ENCODE measurements around the gene RNF5. TPM values are rescaled to one million over a fixed set of nuclear protein-coding genes. Genes with fewer than 3 reads are reported as not detected.

Gene RNF5
- total and polyA plus RNA-seq, 2 of the 4 experiments (the other 2 are of a cell fraction): 18.8 to 41.4 TPM

GRCh38 chr6:32189742-32190053 lies 11.5 kb downstream of the RNF5 start:
- Histone ChIP-seq H3K4me2 (ENCODE audit: low read depth, low read length) (peak overlapping the region; percentile 85), H4K20me1 (ENCODE audit: insufficient read depth, low read length) (no peaks in the 10 kb centered on the region), H3K18ac (ENCODE audit: low read depth, low read length) (peak overlapping the region; percentile 68; the same call in 1 of the 2 replicates), H3K9me3 (ENCODE audit: control insufficient read depth, insufficient read depth, low read length) (no peaks in the 10 kb centered on the region), H3K36me3 (ENCODE audit: control insufficient read depth, insufficient read depth, low read length) (peaks cover 18% of the 10 kb centered on the region), H2AFZ (replicated peaks; ENCODE audit: low read length, poor library complexity) (no peak overlapping the region), H2BK120ac (ENCODE audit: low read depth, low read length) (0 out of 2 replicates have a peak overlapping the region, but pooled peaks have one; percentile 72), H3K27ac (ENCODE audit: insufficient read depth, low read length) (peak overlapping the region; percentile 91), H3K4me3 (ENCODE audit: insufficient read depth, low read depth, low read length) (peak overlapping the region; percentile 75), H2AK5ac (ENCODE audit: low read depth, low read length) (peak overlapping the region; percentile 99; the same call in 1 of the 2 replicates), H4K91ac (ENCODE audit: insufficient read depth, low read depth, low read length) (peak overlapping the region; percentile 96; the same call in 1 of the 2 replicates), H4K8ac (ENCODE audit: low read depth in 2 of 2, low read length in 2 of 2) (peak overlapping the region; percentile 76 to 87; a peak in 3 of 4 replicates), H3K56ac (ENCODE audit: extremely low read depth, insufficient read depth, low read length) (peak overlapping the region; percentile 98; the same call in 1 of the 2 replicates), H3K9ac (ENCODE audit: low read depth, low read length) (peak overlapping the region; percentile 99), H3K14ac (replicated peaks; ENCODE audit: low read depth, low read length) (peak overlapping the region; percentile 99), H2BK5ac (ENCODE audit: low read depth, low read length, poor library complexity, severe bottlenecking) (peak overlapping the region; percentile 83), H4K5ac (ENCODE audit: low read depth, low read length) (peak overlapping the region; percentile 65), H3K79me1 (ENCODE audit: low read depth in 1 of 2, low read length in 2 of 2) (peaks cover 21 to 64% of the 10 kb centered on the region in 2 experiments), H2BK20ac (ENCODE audit: low read depth, low read length) (no peak overlapping the region), H3K4me1 (ENCODE audit: control insufficient read depth, insufficient read depth, low read length) (peaks cover 12% of the 10 kb centered on the region), H3K23ac (ENCODE audit: low read depth, low read length) (peak overlapping the region; percentile 99; the same call in 1 of the 2 replicates), H3K9me1 (ENCODE audit: insufficient read depth, low read length) (peaks cover 18% of the 10 kb centered on the region), H3K27me3 (ENCODE audit: control insufficient read depth, insufficient read depth, low read length) (no peaks in the 10 kb centered on the region), H3K4ac (ENCODE audit: low read depth, low read length) (peak overlapping the region; percentile 97), H2AK9ac (replicated peaks; ENCODE audit: low read depth, low read length, poor library complexity) (peak overlapping the region; percentile 88), H2BK15ac (ENCODE audit: low read depth, low read length) (no peak overlapping the region)
- TF ChIP-seq USF2 (IDR thresholded peaks at IDR 0.05; ENCODE audit: low read depth, low read length) (no peak), MAFK (IDR thresholded peaks at IDR 0.05; ENCODE audit: low read depth, low read length) (no peak), BHLHE40 (IDR thresholded peaks at IDR 0.05; ENCODE audit: low read depth, low read length) (no peak), RCOR1 (IDR thresholded peaks at IDR 0.05; ENCODE audit: insufficient replicate concordance, low read length) (no peak), CEBPB (IDR thresholded peaks at IDR 0.05; ENCODE audit: low read depth, low read length) (no peak)
- ATAC-seq (ENCODE audit: low read depth) (peak; percentile 2), DNase-seq (no peak)
- intact Hi-C loops (cut with micrococcal nuclease): loop anchor here (5.0 kb wide), 1 partner anchor 783 kb away; no protein-coding TSS in a partner anchor
- dilution Hi-C loops (cut with HindIII; ENCODE audit: low sequenced_read_pairs, unreplicated experiment): no loop called here
- CTCF ChIA-PET: no interaction called here
- BruUV-seq (replicated peaks): no TSS peak
- POLR2A ChIA-PET (ENCODE audit: unreplicated experiment): interaction anchor here (0.5 to 1.8 kb wide), 3 partner anchors 12 to 704 kb away, joined by 3 to 5 read pairs (median 5); no protein-coding TSS in a partner anchor
- in situ Hi-C loops (cut with MboI; ENCODE audit: low sequenced_read_pairs): loop anchor here (5.0 to 25.0 kb wide), 2 partner anchors 72 to 773 kb away; partner anchors contain the start of genes BRD2 and HLA-DMA
- WGBS, 2 experiments (ENCODE audit: extremely low coverage in 2 of 2, insufficient read length in 1 of 2): 0% methylated on average over 2 of the region's 23 CpGs; no CpG with 5 or more reads in 1 of the 2 experiments

Measured in IMR-90 (cell line).